Lower leg skin (tissue), 4 donors: ENCODE measurements around the gene PRR7. TPM values are rescaled to one million over a fixed set of nuclear protein-coding genes. Genes with fewer than 3 reads are reported as not detected.
A peak's percentile ranks its signal among the peaks of the same experiment; 100 is the strongest.

ENCODE experiments used
- DNase-seq, 2 donors: peaks; one replicate each; pipeline ENCODE4 v3.0.0-alpha.2; 2019; ENCODE audit warnings: low spot score in 2 of 2
- H3K4me3 ChIP-seq: fragments of 200-600 bp; sonication (generic); 2 replicates; pipeline ENCODE4 v1.5.1; 2017; ENCODE audit warnings: mild to moderate bottlenecking, low read depth; ENCODE audit not compliant: poor library complexity, severe bottlenecking
- CTCF ChIP-seq, 3 donors: fragments of 450-650 bp; IDR thresholded peaks; one replicate each; pipeline ENCODE4 v1.5.1; 2016; ENCODE audit warnings: antibody characterized with exemption in 3 of 3, mild to moderate bottlenecking in 3 of 3, moderate library complexity in 2 of 3
- POLR2A ChIP-seq, 2 donors: fragments of 450-650 bp; IDR thresholded peaks; one replicate each; pipeline ENCODE4 v1.6.1; 2016 to 2017; ENCODE audit warnings: antibody characterized with exemption in 2 of 2, mild to moderate bottlenecking in 1 of 2, moderate library complexity in 1 of 2
- WGBS, 2 donors: methylation state at CpG; one replicate each; pipeline ENCODE4 v1.1.5; 2018; 5-methylcytosine and 5-hydroxymethylcytosine counted together
- intact Hi-C: fragments of 100-400 bp; cut with DNase I; formaldehyde crosslinking; loops from one replicate; pipeline ENCODE4 v1.15.0; 2023; ENCODE audit warnings: low total_unique reads
- total RNA-seq, 4 donors: library from RNA; depleted of rRNA; stranded (reverse); fragments of >200 nt; gene quantifications; one replicate each; pipeline ENCODE4 v1.1.0, GENCODE V29; 2016

PRR7 gene
- total RNA-seq, 4 donors from 2014 or later: 5.4 to 10.2 (median 8.0) TPM

GRCh38 chr5:177421062-177421798 lies 25.4 kb upstream of the PRR7 start:
- intact Hi-C loops: no loop called here
- WGBS, 2 donors: 74 to 76% methylated on average over 6 of the region's 6 CpGs
- no peak for TF ChIP-seq CTCF (IDR thresholded peaks at IDR 0.05)
- TF ChIP-seq POLR2A (IDR thresholded peaks at IDR 0.05): no peak
- DNase-seq: no peak
- H3K4me3 ChIP-seq: no peak overlapping the region

- WGBS, 2 donors: 92 to 95% methylated on average over 2 of the region's 2 CpGs
- H3K4me3 ChIP-seq: no peak overlapping the region
- TF ChIP-seq CTCF (IDR thresholded peaks at IDR 0.05): no peak
- no peak for TF ChIP-seq POLR2A (IDR thresholded peaks at IDR 0.05)
- no peak for DNase-seq
- intact Hi-C loops: no loop called here
These were observed 22.9 kb upstream of the PRR7 start for GRCh38 chr5:177423671-177424070.

GRCh38 chr5:177425196-177425800 lies 21.3 kb upstream of the PRR7 start:
- peak overlapping the region; percentile 8 for H3K4me3 ChIP-seq
- intact Hi-C loops: no loop called here
- WGBS, 2 donors: 43 to 45% methylated on average over 13 of the region's 13 CpGs
- TF ChIP-seq CTCF (IDR thresholded peaks at IDR 0.05): no peak
- no peak for TF ChIP-seq POLR2A (IDR thresholded peaks at IDR 0.05)
- DNase-seq: no peak

GRCh38 chr5:177425801-177426565 lies 20.6 kb upstream of the PRR7 start:
- 0 to 1% methylated on average over 52 of the region's 52 CpGs for WGBS, 2 donors

More at GRCh38 chr5:177425801-177426565, 20.6 kb upstream of the PRR7 start:
- intact Hi-C loops: loop anchor here (1.0 kb wide), 1 partner anchor 35 kb away; no protein-coding TSS in a partner anchor
- H3K4me3 ChIP-seq: peak overlapping the region; percentile 8
- peak; percentile 100 for DNase-seq
- no peak for TF ChIP-seq CTCF (IDR thresholded peaks at IDR 0.05)
- TF ChIP-seq POLR2A (IDR thresholded peaks at IDR 0.05): no peak
